ENCODE measurements around the gene GPA33.
A peak's percentile ranks its signal among the peaks of the same experiment; 100 is the strongest.

GPA33 gene

GRCh38 chr1:167136806-167137205 is 46.6 kb upstream of the GPA33 start:
- H3K4me1 ChIP-seq (ENCODE audit: control insufficient read depth in 1 of 2, insufficient read depth in 2 of 2, low read length in 2 of 2), result peaks cover 12 to 21% of the 10 kb centered on the region in 2 experiments
- H2AFZ ChIP-seq (ENCODE audit: insufficient read depth, low read length, poor library complexity), result no peak overlapping the region
- H4K12ac ChIP-seq (ENCODE audit: low read depth, low read length), result no peak overlapping the region
- peak overlapping the region; percentile 95 for H2BK12ac ChIP-seq (ENCODE audit: low read length)
- H3K36me3 ChIP-seq (ENCODE audit: control insufficient read depth in 1 of 2, insufficient read depth in 2 of 2, low read length in 2 of 2), result no peaks in the 10 kb centered on the region
- no peaks in the 10 kb centered on the region for H3K79me2 ChIP-seq (ENCODE audit: control insufficient read depth, insufficient read depth, low read length, poor library complexity)
- H3K4me2 ChIP-seq (ENCODE audit: low read length), result no peak overlapping the region
- H3K79me1 ChIP-seq (ENCODE audit: low read length), result peaks cover 19% of the 10 kb centered on the region
- peak overlapping the region; percentile 77 for H2AK5ac ChIP-seq (ENCODE audit: low read length)
- H3K27ac ChIP-seq (ENCODE audit: low read depth, low read length), result peak overlapping the region; percentile 96
- peak overlapping the region; percentile 88 for H2BK120ac ChIP-seq (ENCODE audit: insufficient read depth, low read length, poor library complexity)
- H3K4ac ChIP-seq (ENCODE audit: low read depth, low read length), result peak overlapping the region; percentile 14
- peak overlapping the region; percentile 69 for H4K91ac ChIP-seq (ENCODE audit: low read depth, low read length)
- H4K8ac ChIP-seq (ENCODE audit: low read depth, low read length), result no peak overlapping the region
- H3K27me3 ChIP-seq (ENCODE audit: insufficient read depth, low read length), result no peaks in the 10 kb centered on the region
- H3K14ac ChIP-seq (ENCODE audit: low read length), result peak overlapping the region; percentile 80
- DNase-seq, result no peak
- no CpG with 5 or more reads among the region's 2 CpGs for WGBS (ENCODE audit: extremely low coverage, insufficient coverage, insufficient read length)
- no peak overlapping the region for H3K4me3 ChIP-seq (ENCODE audit: low read depth, low read length)
- peak overlapping the region; percentile 38 for H3K18ac ChIP-seq (ENCODE audit: low read length)
- peak overlapping the region; percentile 91 for H2BK5ac ChIP-seq (ENCODE audit: low read depth, low read length, poor library complexity)
- no peak overlapping the region for H3K9ac ChIP-seq (ENCODE audit: low read length)
- no peaks in the 10 kb centered on the region for H3K9me3 ChIP-seq (ENCODE audit: insufficient read depth, low read depth, low read length)
- no peak overlapping the region for H3K23ac ChIP-seq (ENCODE audit: low read length)

DNA sequence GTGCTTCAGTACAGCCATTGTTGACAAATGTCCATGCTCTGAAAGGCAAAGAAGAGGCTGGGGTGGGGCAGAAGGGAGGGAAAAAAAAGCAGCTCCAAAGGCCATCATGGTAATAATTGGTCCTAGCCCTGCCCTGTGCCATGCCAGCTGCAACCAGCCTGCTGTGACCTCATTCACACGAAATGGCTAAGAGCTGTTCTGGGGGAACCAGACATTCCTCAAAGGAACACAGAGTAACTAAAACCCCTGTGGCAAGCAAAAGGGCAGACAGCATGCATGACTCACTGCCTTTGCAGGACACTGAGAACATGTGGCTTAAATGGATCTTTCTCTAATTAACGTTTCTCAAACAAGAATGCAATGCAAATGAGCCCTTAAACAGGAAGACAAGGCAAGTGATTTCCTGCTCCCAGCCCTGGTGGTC is 46.0 kb upstream of the GPA33 start:
- Histone ChIP-seq H3K4me2 (ENCODE audit: low read length) (peak overlapping the region; percentile 44), H2AK5ac (ENCODE audit: low read length) (peak overlapping the region; percentile 35), H3K9me3 (ENCODE audit: insufficient read depth, low read depth, low read length) (no peaks in the 10 kb centered on the region), H3K23ac (ENCODE audit: low read length) (no peak overlapping the region), H3K18ac (ENCODE audit: low read length) (peak overlapping the region; percentile 47), H3K79me1 (ENCODE audit: low read length) (peaks cover 19% of the 10 kb centered on the region), H3K9ac (ENCODE audit: low read length) (no peak overlapping the region), H2AFZ (ENCODE audit: insufficient read depth, low read length, poor library complexity) (no peak overlapping the region), H3K14ac (ENCODE audit: low read length) (peak overlapping the region; percentile 49), H3K36me3 (ENCODE audit: control insufficient read depth in 1 of 2, insufficient read depth in 2 of 2, low read length in 2 of 2) (no peaks in the 10 kb centered on the region), H3K27ac (ENCODE audit: low read depth, low read length) (peak overlapping the region; percentile 96), H3K79me2 (ENCODE audit: control insufficient read depth, insufficient read depth, low read length, poor library complexity) (no peaks in the 10 kb centered on the region), H4K12ac (ENCODE audit: low read depth, low read length) (peak overlapping the region; percentile 46), H4K91ac (ENCODE audit: low read depth, low read length) (peak overlapping the region; percentile 87), H4K8ac (ENCODE audit: low read depth, low read length) (peak overlapping the region; percentile 11), H2BK120ac (ENCODE audit: insufficient read depth, low read length, poor library complexity) (peak overlapping the region; percentile 95), H2BK5ac (ENCODE audit: low read depth, low read length, poor library complexity) (peak overlapping the region; percentile 91), H3K4ac (ENCODE audit: low read depth, low read length) (peak overlapping the region; percentile 14), H2BK12ac (ENCODE audit: low read length) (peak overlapping the region; percentile 93), H3K4me1 (ENCODE audit: control insufficient read depth in 1 of 2, insufficient read depth in 2 of 2, low read length in 2 of 2) (peaks cover 12 to 21% of the 10 kb centered on the region in 2 experiments), H3K27me3 (ENCODE audit: insufficient read depth, low read length) (no peaks in the 10 kb centered on the region), H3K4me3 (ENCODE audit: low read depth, low read length) (no peak overlapping the region)
- DNase-seq, result no peak
- WGBS (ENCODE audit: extremely low coverage, insufficient coverage, insufficient read length), result no CpG with 5 or more reads among the region's 2 CpGs

GRCh38 chr1:167135281-167135840 is 45.2 kb upstream of the GPA33 start:
- H3K27ac ChIP-seq (ENCODE audit: low read depth, low read length), result peak overlapping the region; percentile 54
- no peak overlapping the region for H3K4me2 ChIP-seq (ENCODE audit: low read length)
- H3K4ac ChIP-seq (ENCODE audit: low read depth, low read length), result peak overlapping the region; percentile 9
- H3K79me2 ChIP-seq (ENCODE audit: control insufficient read depth, insufficient read depth, low read length, poor library complexity), result no peaks in the 10 kb centered on the region
- H2BK12ac ChIP-seq (ENCODE audit: low read length), result peak overlapping the region; percentile 86
- H4K8ac ChIP-seq (ENCODE audit: low read depth, low read length), result no peak overlapping the region
- peaks cover 19% of the 10 kb centered on the region for H3K79me1 ChIP-seq (ENCODE audit: low read length)
- peak overlapping the region; percentile 64 for H2BK5ac ChIP-seq (ENCODE audit: low read depth, low read length, poor library complexity)
- H2AFZ ChIP-seq (ENCODE audit: insufficient read depth, low read length, poor library complexity), result no peak overlapping the region
- no CpG with 5 or more reads among the region's 4 CpGs for WGBS (ENCODE audit: extremely low coverage, insufficient coverage, insufficient read length)
- H3K27me3 ChIP-seq (ENCODE audit: insufficient read depth, low read length), result no peaks in the 10 kb centered on the region
- peak overlapping the region; percentile 53 for H3K14ac ChIP-seq (ENCODE audit: low read length)
- no peak overlapping the region for H4K12ac ChIP-seq (ENCODE audit: low read depth, low read length)
- no peak overlapping the region for H3K9ac ChIP-seq (ENCODE audit: low read length)
- no peak overlapping the region for H3K23ac ChIP-seq (ENCODE audit: low read length)
- peaks cover 12 to 21% of the 10 kb centered on the region in 2 experiments for H3K4me1 ChIP-seq (ENCODE audit: control insufficient read depth in 1 of 2, insufficient read depth in 2 of 2, low read length in 2 of 2)
- no peaks in the 10 kb centered on the region for H3K9me3 ChIP-seq (ENCODE audit: insufficient read depth, low read depth, low read length)
- no peaks in the 10 kb centered on the region for H3K36me3 ChIP-seq (ENCODE audit: control insufficient read depth in 1 of 2, insufficient read depth in 2 of 2, low read length in 2 of 2)
- H2BK120ac ChIP-seq (ENCODE audit: insufficient read depth, low read length, poor library complexity), result peak overlapping the region; percentile 59
- H3K18ac ChIP-seq (ENCODE audit: low read length), result no peak overlapping the region
- peak overlapping the region; percentile 94 for H4K91ac ChIP-seq (ENCODE audit: low read depth, low read length)
- no peak for DNase-seq
- peak overlapping the region; percentile 39 for H2AK5ac ChIP-seq (ENCODE audit: low read length)
- H3K4me3 ChIP-seq (ENCODE audit: low read depth, low read length), result no peak overlapping the region

DNA sequence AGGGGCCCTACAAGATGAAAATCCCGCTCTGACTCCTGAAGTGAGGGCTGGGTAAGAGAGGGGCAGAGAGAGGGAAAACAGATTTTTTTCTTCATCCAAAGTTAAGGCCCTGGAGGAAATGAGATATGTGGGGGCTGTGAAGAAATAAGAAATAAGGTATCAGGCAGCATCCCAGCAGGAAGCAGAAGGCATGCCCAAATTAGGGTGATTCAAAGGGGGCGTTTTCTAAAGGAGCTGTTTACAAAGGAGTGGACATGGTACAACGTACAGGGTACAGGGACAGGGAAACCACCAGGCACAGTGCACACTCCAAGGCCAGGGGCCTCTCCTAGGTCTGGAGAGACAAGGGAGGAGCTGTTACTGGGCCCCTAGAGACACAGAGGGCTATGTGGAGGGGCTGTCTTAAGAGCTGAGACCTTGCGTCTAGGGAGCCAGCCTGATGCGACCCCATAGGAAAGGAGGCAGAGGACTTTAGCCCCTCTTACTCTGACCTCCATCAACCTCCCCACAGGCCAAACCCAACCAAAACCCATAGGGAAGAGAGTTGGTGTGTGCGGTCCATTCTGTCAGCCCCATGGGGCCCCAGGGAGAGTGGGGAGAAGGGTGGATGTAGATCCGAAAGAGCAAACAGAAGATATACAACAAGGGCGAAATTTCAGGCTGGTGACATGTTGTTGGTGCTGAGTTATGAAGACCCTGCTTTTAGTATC is 42.3 kb upstream of the GPA33 start:
- no peak overlapping the region for H3K14ac ChIP-seq (ENCODE audit: low read length)
- DNase-seq, result no peak
- peaks cover 3% of the 10 kb centered on the region for H3K9me3 ChIP-seq (ENCODE audit: insufficient read depth, low read depth, low read length)
- H3K23ac ChIP-seq (ENCODE audit: low read length), result no peak overlapping the region
- no peak overlapping the region for H3K4me3 ChIP-seq (ENCODE audit: low read depth, low read length)
- no peak overlapping the region for H4K91ac ChIP-seq (ENCODE audit: low read depth, low read length)
- H2AK5ac ChIP-seq (ENCODE audit: low read length), result no peak overlapping the region
- no peaks in the 10 kb centered on the region for H3K79me2 ChIP-seq (ENCODE audit: control insufficient read depth, insufficient read depth, low read length, poor library complexity)
- H2BK5ac ChIP-seq (ENCODE audit: low read depth, low read length, poor library complexity), result no peak overlapping the region
- no peaks in the 10 kb centered on the region for H3K36me3 ChIP-seq (ENCODE audit: control insufficient read depth in 1 of 2, insufficient read depth in 2 of 2, low read length in 2 of 2)
- no peak overlapping the region for H3K27ac ChIP-seq (ENCODE audit: low read depth, low read length)
- H3K4me2 ChIP-seq (ENCODE audit: low read length), result no peak overlapping the region
- no peak overlapping the region for H2BK120ac ChIP-seq (ENCODE audit: insufficient read depth, low read length, poor library complexity)
- WGBS (ENCODE audit: extremely low coverage, insufficient coverage, insufficient read length), result no CpG with 5 or more reads among the region's 8 CpGs
- H2AFZ ChIP-seq (ENCODE audit: insufficient read depth, low read length, poor library complexity), result no peak overlapping the region
- no peak overlapping the region for H4K12ac ChIP-seq (ENCODE audit: low read depth, low read length)
- no peak overlapping the region for H3K18ac ChIP-seq (ENCODE audit: low read length)
- H3K79me1 ChIP-seq (ENCODE audit: low read length), result peaks cover 16% of the 10 kb centered on the region
- no peak overlapping the region for H3K4ac ChIP-seq (ENCODE audit: low read depth, low read length)
- H3K27me3 ChIP-seq (ENCODE audit: insufficient read depth, low read length), result no peaks in the 10 kb centered on the region
- H3K9ac ChIP-seq (ENCODE audit: low read length), result no peak overlapping the region
- H3K4me1 ChIP-seq (ENCODE audit: control insufficient read depth in 1 of 2, insufficient read depth in 2 of 2, low read length in 2 of 2), result peaks cover 5 to 12% of the 10 kb centered on the region in 2 experiments
- no peak overlapping the region for H4K8ac ChIP-seq (ENCODE audit: low read depth, low read length)
- H2BK12ac ChIP-seq (ENCODE audit: low read length), result no peak overlapping the region

Measured in trophoblast cell (in vitro differentiated cells and primary cell).